PC-3 (cell line): Measurements from ENCODE around the gene COL12A1. TPM values are rescaled to one million over a fixed set of nuclear protein-coding genes. Genes with fewer than 3 reads are reported as not detected.

ENCODE experiments used
- ATAC-seq: fragments of 200-7000 bp; cut with Tn5 transposase; 2 replicates; pipeline ENCODE4 v1.9.1; 2020; ENCODE audit warnings: mild to moderate bottlenecking, moderate library complexity
- BruUV-seq: library from RNA; stranded (reverse); fragments of 400-500 nt; replicated peaks from 2 replicates; lab custom pipeline; 2021; lab: Mats Ljungman, UMichigan
- CTCF ChIA-PET: fragments of 300-600 bp; sonication (Branson Sonifier 250); formaldehyde crosslinking; loops from one replicate; lab custom pipeline; 2022; ENCODE audit warnings: antibody characterized with exemption; lab: Charles Lee
- POLR2A ChIA-PET: fragments of 300-600 bp; sonication (Branson Sonifier 250); formaldehyde crosslinking; loops from one replicate; lab custom pipeline; 2022; ENCODE audit warnings: antibody characterized with exemption; ENCODE audit not compliant: unreplicated experiment; lab: Charles Lee
- DNase-seq: peaks from one replicate; pipeline ENCODE4 v3.0.0-alpha.2; 2015
- H2AFZ ChIP-seq: fragments of 300-600 bp; sonication (generic); 2 replicates; pipeline ENCODE4 v1.6.0; 2016; ENCODE audit warnings: antibody characterized with exemption, low read length
- H3F3A ChIP-seq: fragments of 300-600 bp; sonication (generic); one replicate; pipeline ENCODE4 v1.6.0; 2017; ENCODE audit warnings: antibody characterized with exemption, low read length, control low read depth, mild to moderate bottlenecking; ENCODE audit not compliant: unreplicated experiment
- H3K27ac ChIP-seq: fragments of 300-600 bp; sonication (generic); 2 replicates; pipeline ENCODE4 v1.5.1; 2016; ENCODE audit warnings: mild to moderate bottlenecking, low read length
- H3K27me3 ChIP-seq: fragments of 300-600 bp; sonication (generic); 2 replicates; pipeline ENCODE4 v1.6.1; 2016; ENCODE audit warnings: low read length, mixed read lengths
- H3K36me3 ChIP-seq: fragments of 300-600 bp; sonication (generic); 2 replicates; pipeline ENCODE4 v1.6.1; 2016; ENCODE audit warnings: low read depth, mixed run types, low read length, mixed read lengths
- H3K4me1 ChIP-seq: fragments of 300-600 bp; sonication (generic); 2 replicates; pipeline ENCODE4 v1.5.1; 2016; ENCODE audit warnings: low read length; ENCODE audit not compliant: insufficient read depth
- H3K4me2 ChIP-seq: fragments of 300-600 bp; sonication (generic); 2 replicates; pipeline ENCODE4 v1.6.0; 2016; ENCODE audit warnings: low read length
- H3K4me3 ChIP-seq: fragments of 300-600 bp; sonication (generic); 2 replicates; pipeline ENCODE4 v1.5.1; 2016; ENCODE audit warnings: mild to moderate bottlenecking, low read length, mixed read lengths
- H3K79me2 ChIP-seq: fragments of 300-600 bp; sonication (generic); 2 replicates; pipeline ENCODE4 v1.6.1; 2017; ENCODE audit warnings: low read length, mixed read lengths
- H3K9ac ChIP-seq: fragments of 300-600 bp; sonication (generic); 2 replicates; pipeline ENCODE4 v1.6.0; 2016; ENCODE audit warnings: mild to moderate bottlenecking, low read length
- H3K9me2 ChIP-seq: fragments of 300-600 bp; sonication (generic); replicated peaks from 2 replicates; pipeline ENCODE4 v1.6.1; 2016; ENCODE audit warnings: mixed run types, low read length, mixed read lengths
- H3K9me3 ChIP-seq: fragments of 300-600 bp; sonication (generic); 2 replicates; pipeline ENCODE4 v1.6.1; 2016; ENCODE audit warnings: low read length, mixed read lengths
- H4K20me1 ChIP-seq: fragments of 300-600 bp; sonication (generic); 2 replicates; pipeline ENCODE4 v1.6.1; 2016; ENCODE audit warnings: low read length, mixed read lengths
- EZH2 ChIP-seq: fragments of 300-600 bp; sonication (generic); IDR thresholded peaks from one replicate; pipeline ENCODE4 v1.6.1; 2017; ENCODE audit warnings: antibody characterized with exemption, mild to moderate bottlenecking, low read length; ENCODE audit not compliant: unreplicated experiment
- EZH2phosphoT487 ChIP-seq: fragments of 300-600 bp; sonication (generic); IDR thresholded peaks from 2 replicates; pipeline ENCODE4 v1.6.1; 2018; ENCODE audit warnings: mild to moderate bottlenecking, antibody characterized with exemption, low read length, borderline replicate concordance
- intact Hi-C: fragments of 100-400 bp; cut with micrococcal nuclease; formaldehyde crosslinking; loops from 2 replicates; pipeline ENCODE4 v1.9.0; 2023
- total RNA-seq: library from RNA; depleted of rRNA; stranded (reverse); fragments of >200 nt; gene quantifications from 2 replicates; pipeline ENCODE4 v1.2.3, GENCODE V29; 2014
- TF ChIP-seq, protein P1 (sequence below): fragments of 300-600 bp; sonication (generic); conservative IDR thresholded peaks from 2 replicates; pipeline ENCODE4 v1.5.1; 2017; ENCODE audit warnings: antibody characterized with exemption, low read depth, mild to moderate bottlenecking, low read length

COL12A1 gene
- total RNA-seq, 1 experiment from 2014 or later: 24.2 TPM

DNA sequence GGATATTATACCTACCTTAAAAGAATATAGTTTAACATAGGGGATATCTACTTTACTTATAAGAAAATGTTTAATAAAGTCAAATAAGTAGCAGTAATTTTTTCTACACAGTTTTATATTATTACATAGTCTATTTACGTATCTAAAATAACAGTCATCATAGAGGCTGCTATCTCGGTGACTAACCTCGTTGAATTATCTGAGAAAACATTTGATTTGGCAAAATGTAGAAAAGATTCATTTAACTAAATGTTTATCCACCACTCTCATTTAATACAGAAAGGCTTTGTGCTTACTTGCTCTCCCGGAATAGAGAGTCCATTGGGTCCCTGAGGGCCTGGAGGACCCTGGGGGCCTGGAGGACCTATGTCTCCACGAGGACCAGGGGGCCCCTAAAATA, 103.6 kb downstream of the COL12A1 start:
- Histone ChIP-seq H3K9ac (no peak overlapping the region), H3K9me3 (no peaks in the 10 kb centered on the region), H4K20me1 (no peaks in the 10 kb centered on the region), H3F3A (no peaks in the 10 kb centered on the region), H3K4me1 (peaks cover 16% of the 10 kb centered on the region), H3K36me3 (peaks cover 4% of the 10 kb centered on the region; the same call in 1 of the 2 replicates), H3K9me2 (no peaks in the 10 kb centered on the region), H3K79me2 (no peaks in the 10 kb centered on the region), H3K4me2 (no peak overlapping the region), H2AFZ (no peak overlapping the region), H3K4me3 (no peak overlapping the region), H3K27me3 (no peaks in the 10 kb centered on the region), H3K27ac (no peak overlapping the region)
- ChIA-PET POLR2A (no interaction called here), CTCF (no interaction called here)
- TF ChIP-seq EZH2 (no peak), EZH2phosphoT487 (no peak)
- TF ChIP-seq, protein P1, sequence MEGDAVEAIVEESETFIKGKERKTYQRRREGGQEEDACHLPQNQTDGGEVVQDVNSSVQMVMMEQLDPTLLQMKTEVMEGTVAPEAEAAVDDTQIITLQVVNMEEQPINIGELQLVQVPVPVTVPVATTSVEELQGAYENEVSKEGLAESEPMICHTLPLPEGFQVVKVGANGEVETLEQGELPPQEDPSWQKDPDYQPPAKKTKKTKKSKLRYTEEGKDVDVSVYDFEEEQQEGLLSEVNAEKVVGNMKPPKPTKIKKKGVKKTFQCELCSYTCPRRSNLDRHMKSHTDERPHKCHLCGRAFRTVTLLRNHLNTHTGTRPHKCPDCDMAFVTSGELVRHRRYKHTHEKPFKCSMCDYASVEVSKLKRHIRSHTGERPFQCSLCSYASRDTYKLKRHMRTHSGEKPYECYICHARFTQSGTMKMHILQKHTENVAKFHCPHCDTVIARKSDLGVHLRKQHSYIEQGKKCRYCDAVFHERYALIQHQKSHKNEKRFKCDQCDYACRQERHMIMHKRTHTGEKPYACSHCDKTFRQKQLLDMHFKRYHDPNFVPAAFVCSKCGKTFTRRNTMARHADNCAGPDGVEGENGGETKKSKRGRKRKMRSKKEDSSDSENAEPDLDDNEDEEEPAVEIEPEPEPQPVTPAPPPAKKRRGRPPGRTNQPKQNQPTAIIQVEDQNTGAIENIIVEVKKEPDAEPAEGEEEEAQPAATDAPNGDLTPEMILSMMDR: no peak
- ATAC-seq: peak; percentile 22; the same call in 1 of the 2 replicates
- DNase-seq: no peak
- intact Hi-C loops: loop anchor here (5.0 kb wide), 1 partner anchor 100 kb away; no protein-coding TSS in a partner anchor
- BruUV-seq: no TSS peak

DNA sequence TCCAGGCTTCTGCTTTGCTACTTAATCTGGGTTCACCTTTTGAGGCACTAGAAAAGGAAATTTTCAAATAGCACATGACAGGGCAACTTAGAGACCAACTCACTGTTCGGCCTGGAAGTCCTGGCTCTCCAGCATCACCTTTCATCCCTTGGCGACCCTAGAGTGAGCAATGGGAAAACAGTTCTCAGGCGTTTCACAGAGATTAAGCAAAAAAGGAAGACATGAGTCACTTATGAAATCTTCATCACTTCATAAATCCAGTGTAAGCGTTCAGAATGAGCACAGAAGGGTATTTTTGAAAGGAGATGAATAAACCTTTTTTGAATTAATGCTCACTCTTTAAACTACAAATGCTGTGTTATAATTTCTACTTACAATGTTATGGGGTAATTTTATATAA, 104.0 kb downstream of the COL12A1 start:
- H3K9ac ChIP-seq: no peak overlapping the region
- no peak for ATAC-seq

DNA sequence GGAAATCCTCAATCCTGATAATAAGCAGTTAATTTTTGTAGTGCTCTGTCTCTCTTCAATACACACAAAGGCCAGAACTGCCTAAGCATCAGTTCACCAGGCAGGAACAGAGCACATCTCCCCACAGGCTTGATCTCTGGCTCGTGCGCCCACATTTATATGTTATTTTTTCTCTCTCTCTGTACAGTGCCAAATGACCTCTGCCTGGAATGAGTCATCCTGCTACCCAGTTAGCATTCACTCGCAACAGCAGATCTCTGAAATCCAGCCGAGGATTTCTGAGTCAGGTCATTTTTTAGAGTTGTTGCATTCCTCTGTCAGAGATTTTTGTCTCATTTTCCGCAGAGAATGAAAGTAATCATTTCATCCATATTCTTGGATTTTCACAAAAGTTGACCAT, 107.1 kb downstream of the COL12A1 start:
- no peaks in the 10 kb centered on the region for H3K9me3 ChIP-seq
- H3K9me2 ChIP-seq: no peaks in the 10 kb centered on the region
- H3K4me1 ChIP-seq: peaks cover 16% of the 10 kb centered on the region
- peaks cover 4% of the 10 kb centered on the region; the same call in 1 of the 2 replicates for H3K36me3 ChIP-seq
- POLR2A ChIA-PET: no interaction called here
- H3K79me2 ChIP-seq: no peaks in the 10 kb centered on the region
- intact Hi-C loops: no loop called here
- DNase-seq (peak; percentile 81), ATAC-seq (peak; percentile 98)
- no peak overlapping the region for H3K9ac ChIP-seq
- BruUV-seq: no TSS peak
- TF ChIP-seq EZH2phosphoT487 (no peak), EZH2 (no peak)
- TF ChIP-seq, protein P1: no peak
- H3K4me3 ChIP-seq: no peak overlapping the region
- H4K20me1 ChIP-seq: no peaks in the 10 kb centered on the region
- H3K27ac ChIP-seq: 0 out of 2 replicates have a peak overlapping the region, but pooled peaks have one; percentile 12
- CTCF ChIA-PET: no interaction called here
- no peaks in the 10 kb centered on the region for H3F3A ChIP-seq
- no peaks in the 10 kb centered on the region for H3K27me3 ChIP-seq
- H2AFZ ChIP-seq: no peak overlapping the region
- peak overlapping the region; percentile 61 for H3K4me2 ChIP-seq

More for the DNA sequence above, 104.0 kb downstream of the COL12A1 start:
- Histone ChIP-seq H3K9me3 (no peaks in the 10 kb centered on the region), H3K4me3 (no peak overlapping the region), H3F3A (no peaks in the 10 kb centered on the region), H3K4me2 (no peak overlapping the region), H3K4me1 (peaks cover 16% of the 10 kb centered on the region), H3K36me3 (peaks cover 4% of the 10 kb centered on the region; the same call in 1 of the 2 replicates), H2AFZ (no peak overlapping the region), H3K27me3 (no peaks in the 10 kb centered on the region), H3K9me2 (no peaks in the 10 kb centered on the region), H3K27ac (no peak overlapping the region), H4K20me1 (no peaks in the 10 kb centered on the region), H3K79me2 (no peaks in the 10 kb centered on the region)
- BruUV-seq: no TSS peak
- CTCF ChIA-PET: no interaction called here
- intact Hi-C loops: loop anchor here (5.0 kb wide), 1 partner anchor 100 kb away; no protein-coding TSS in a partner anchor
- TF ChIP-seq, protein P1: no peak
- TF ChIP-seq EZH2: no peak
- no peak for TF ChIP-seq EZH2phosphoT487
- DNase-seq: no peak
- POLR2A ChIA-PET: no interaction called here
